ENCODE results near the gene CCAR1. TPM values are rescaled to one million over a fixed set of nuclear protein-coding genes. Genes with fewer than 3 reads are reported as not detected.

CCAR1 gene, protein sequence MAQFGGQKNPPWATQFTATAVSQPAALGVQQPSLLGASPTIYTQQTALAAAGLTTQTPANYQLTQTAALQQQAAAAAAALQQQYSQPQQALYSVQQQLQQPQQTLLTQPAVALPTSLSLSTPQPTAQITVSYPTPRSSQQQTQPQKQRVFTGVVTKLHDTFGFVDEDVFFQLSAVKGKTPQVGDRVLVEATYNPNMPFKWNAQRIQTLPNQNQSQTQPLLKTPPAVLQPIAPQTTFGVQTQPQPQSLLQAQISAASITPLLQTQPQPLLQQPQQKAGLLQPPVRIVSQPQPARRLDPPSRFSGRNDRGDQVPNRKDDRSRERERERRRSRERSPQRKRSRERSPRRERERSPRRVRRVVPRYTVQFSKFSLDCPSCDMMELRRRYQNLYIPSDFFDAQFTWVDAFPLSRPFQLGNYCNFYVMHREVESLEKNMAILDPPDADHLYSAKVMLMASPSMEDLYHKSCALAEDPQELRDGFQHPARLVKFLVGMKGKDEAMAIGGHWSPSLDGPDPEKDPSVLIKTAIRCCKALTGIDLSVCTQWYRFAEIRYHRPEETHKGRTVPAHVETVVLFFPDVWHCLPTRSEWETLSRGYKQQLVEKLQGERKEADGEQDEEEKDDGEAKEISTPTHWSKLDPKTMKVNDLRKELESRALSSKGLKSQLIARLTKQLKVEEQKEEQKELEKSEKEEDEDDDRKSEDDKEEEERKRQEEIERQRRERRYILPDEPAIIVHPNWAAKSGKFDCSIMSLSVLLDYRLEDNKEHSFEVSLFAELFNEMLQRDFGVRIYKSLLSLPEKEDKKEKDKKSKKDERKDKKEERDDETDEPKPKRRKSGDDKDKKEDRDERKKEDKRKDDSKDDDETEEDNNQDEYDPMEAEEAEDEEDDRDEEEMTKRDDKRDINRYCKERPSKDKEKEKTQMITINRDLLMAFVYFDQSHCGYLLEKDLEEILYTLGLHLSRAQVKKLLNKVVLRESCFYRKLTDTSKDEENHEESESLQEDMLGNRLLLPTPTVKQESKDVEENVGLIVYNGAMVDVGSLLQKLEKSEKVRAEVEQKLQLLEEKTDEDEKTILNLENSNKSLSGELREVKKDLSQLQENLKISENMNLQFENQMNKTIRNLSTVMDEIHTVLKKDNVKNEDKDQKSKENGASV
- 34.2 and 40.1 TPM in 2 replicates for total RNA-seq

DNA sequence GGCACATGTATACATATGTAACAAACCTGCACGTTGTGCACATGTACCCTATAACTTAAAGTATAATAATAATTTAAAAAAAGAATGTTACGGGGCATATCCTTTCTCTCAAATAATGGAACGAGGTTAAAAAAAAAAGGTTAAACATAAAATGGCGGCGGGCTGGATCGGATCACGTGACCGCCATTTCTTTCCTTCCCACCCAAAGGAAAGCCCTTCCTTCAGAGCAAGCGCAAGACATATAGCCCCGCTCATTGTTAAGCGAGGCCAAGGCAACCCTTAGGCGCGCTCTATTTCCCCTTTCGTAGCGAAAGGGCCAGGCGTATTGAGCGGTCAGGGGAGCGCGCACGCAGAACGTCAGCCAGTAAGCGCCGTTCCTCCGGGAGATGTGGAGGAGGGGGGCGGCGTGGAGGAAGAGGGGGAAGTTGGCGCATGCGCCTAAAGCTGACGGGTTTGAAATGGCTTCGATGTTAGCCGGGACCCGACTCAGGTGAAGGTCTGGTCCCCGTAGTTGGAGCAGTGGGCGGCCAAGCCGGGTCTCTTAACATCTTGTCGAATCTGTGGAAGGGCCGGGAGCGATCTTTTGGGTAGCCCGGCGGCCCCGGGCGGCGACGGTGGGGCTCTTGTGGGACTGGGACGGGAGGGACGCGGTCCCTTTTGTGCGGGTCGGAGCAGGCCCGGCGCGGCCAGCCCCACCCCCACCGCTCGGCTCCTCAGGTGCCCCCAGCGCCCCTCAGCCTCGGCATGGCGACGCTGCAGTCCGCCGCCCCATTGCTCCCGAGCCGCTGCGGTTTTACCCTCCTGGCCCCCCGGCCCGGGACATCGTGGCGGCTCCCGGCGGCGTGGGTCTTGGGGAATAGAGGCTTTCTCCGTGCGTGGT lies at the start of gene CCAR1:
Gene CCAR1 (plus strand): TSS at position 447 of the 880 bp plus-strand sequence. CDS start 1,266 bp downstream, outside the sequence.

DNA sequence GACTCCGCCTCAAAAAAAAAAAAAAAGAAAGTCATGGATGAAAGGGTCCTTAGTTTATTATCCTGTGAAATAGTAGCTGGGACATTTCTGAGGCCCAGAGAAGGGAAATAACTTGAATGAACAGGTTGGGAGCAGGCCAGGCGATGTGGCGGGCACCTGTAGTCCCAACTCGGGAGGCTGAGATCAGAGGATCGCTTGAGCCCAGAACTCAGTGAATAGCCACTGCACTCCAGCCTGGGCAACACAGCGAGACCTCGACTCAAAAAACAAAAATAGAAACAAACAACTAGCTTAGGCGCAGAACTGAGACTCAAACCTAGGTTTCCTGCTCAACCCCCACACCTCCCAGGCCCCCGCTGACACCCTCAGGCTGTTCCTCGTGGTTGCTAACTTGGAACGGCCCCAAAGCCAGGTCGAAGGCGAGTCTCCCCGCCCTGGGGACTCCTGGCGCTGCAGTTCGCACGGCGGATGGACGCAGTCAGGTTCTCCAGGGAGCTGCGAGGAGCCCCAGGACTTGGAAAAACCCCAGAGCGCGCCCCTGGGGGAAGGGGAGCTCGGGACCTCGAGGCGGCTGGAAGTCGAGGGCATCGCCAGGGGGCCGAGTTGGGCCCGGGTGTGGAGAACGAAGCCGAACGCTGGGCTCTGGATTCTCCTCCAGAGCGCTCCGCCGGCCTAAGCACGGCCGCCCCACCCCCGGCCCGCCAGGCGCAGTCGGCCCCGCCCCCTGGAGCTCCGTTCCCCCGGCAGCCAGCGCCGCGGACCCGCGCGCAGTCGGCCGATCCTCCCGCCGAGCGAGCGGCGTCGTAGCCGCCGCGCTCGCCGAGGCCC lies 105.9 kb downstream of the CCAR1 start, which contains the start of gene STOX1:
Gene STOX1 (plus strand): TSS at position 768 of the 828 bp plus-strand sequence. CDS start 93 bp downstream, outside the sequence.

Small RNA genes within 50 kb of the gene (small RNA-seq; reads per million reads assigned to genes)
- gene MIR1254-1 (not detected), gene RF00019 (not detected)

Other genes with a start within 250 kb of the CCAR1 start
- gene DNA2, start 249.3 kb upstream of the CCAR1 start, total RNA-seq: 3.2 and 3.4 TPM in 2 replicates
- gene SLC25A16, start 193.7 kb upstream of the CCAR1 start, total RNA-seq: 18.8 and 51.7 TPM in 2 replicates
- 9.2 and 14.3 TPM in 2 replicates for gene TET1, start 160.9 kb upstream of the CCAR1 start, total RNA-seq
- under 0.01 and 0.12 TPM in 2 replicates for gene STOX1, start 106.3 kb downstream of the CCAR1 start, total RNA-seq
- gene DDX50, start 180.1 kb downstream of the CCAR1 start, total RNA-seq: 37.6 and 38.5 TPM in 2 replicates
- gene DDX21, start 234.9 kb downstream of the CCAR1 start, total RNA-seq: 54.3 and 60.4 TPM in 2 replicates